MCF 10A (cell line): ENCODE results near the gene ZP4. TPM values are rescaled to one million over a fixed set of nuclear protein-coding genes. Genes with fewer than 3 reads are reported as not detected.
A peak's percentile ranks its signal among the peaks of the same experiment; 100 is the strongest.

Source experiments
- BruUV-seq: library from RNA; stranded (reverse); fragments of 400-500 nt; replicated peaks from 2 replicates; lab custom pipeline; 2021; lab: Mats Ljungman, UMichigan
- CTCF ChIA-PET: fragments of 300-600 bp; sonication (Branson Sonifier 250); formaldehyde crosslinking; extraction: SDS; loops from one replicate; lab custom pipeline; 2021; ENCODE audit warnings: antibody characterized with exemption, inconsistent platforms; lab: Yijun Ruan, JAX
- POLR2A ChIA-PET: fragments of 300-600, 350-650 bp; sonication (Branson Sonifier 250); formaldehyde crosslinking; extraction: SDS; loops from one replicate; lab custom pipeline; 2020; ENCODE audit warnings: antibody characterized with exemption, inconsistent platforms; lab: Yijun Ruan, JAX
- DNase-seq: peaks from one replicate; pipeline ENCODE4 v3.0.0-alpha.2; 2018; ENCODE audit not compliant: unreplicated experiment
- H3K27ac Mint-ChIP-seq: one replicate; pipeline ENCODE4 v1.8.0; 2022; ENCODE audit warnings: mild to moderate bottlenecking, low read depth, mixed read lengths; ENCODE audit not compliant: unreplicated experiment
- H3K27me3 Mint-ChIP-seq: one replicate; pipeline ENCODE4 v1.8.0; 2022; ENCODE audit warnings: mixed read lengths; ENCODE audit not compliant: insufficient read depth, unreplicated experiment
- H3K36me3 Mint-ChIP-seq: one replicate; pipeline ENCODE4 v1.8.0; 2022; ENCODE audit warnings: mild to moderate bottlenecking, moderate library complexity, mixed read lengths; ENCODE audit not compliant: insufficient read depth, unreplicated experiment
- H3K4me1 Mint-ChIP-seq: one replicate; pipeline ENCODE4 v1.8.0; 2022; ENCODE audit warnings: mixed read lengths; ENCODE audit not compliant: insufficient read depth, unreplicated experiment
- H3K4me3 Mint-ChIP-seq: one replicate; pipeline ENCODE4 v1.8.0; 2022; ENCODE audit warnings: mild to moderate bottlenecking, moderate library complexity, mixed read lengths; ENCODE audit not compliant: unreplicated experiment
- H3K9me3 Mint-ChIP-seq: one replicate; pipeline ENCODE4 v1.8.0; 2022; ENCODE audit warnings: mixed read lengths; ENCODE audit not compliant: unreplicated experiment
- CTCF ChIP-seq: fragments of 200-600 bp; IDR thresholded peaks from one replicate; pipeline ENCODE4 v1.8.0; 2022; ENCODE audit warnings: antibody characterized with exemption, mild to moderate bottlenecking; ENCODE audit not compliant: unreplicated experiment
- intact Hi-C: fragments of 100-400 bp; cut with micrococcal nuclease; formaldehyde crosslinking; loops from 2 replicates; pipeline ENCODE4 v1.14.1; 2022
- total RNA-seq: library from RNA; stranded (reverse); gene quantifications from 2 replicates; pipeline ENCODE4 v1.2.3, GENCODE V29; 2022

The ZP4 gene
- total RNA-seq, 1 experiment from 2014 or later, result not detected

- H3K27ac Mint-ChIP-seq, result no peak overlapping the region
- H3K9me3 Mint-ChIP-seq, result no peaks in the 10 kb centered on the region
- TF ChIP-seq CTCF, result no peak
- DNase-seq, result no peak
- ChIA-PET CTCF (interaction anchor here (0.6 to 1.2 kb wide), 2 partner anchors 30 to 31 kb away, joined by 3 read pairs; no protein-coding TSS in a partner anchor), POLR2A (no interaction called here)
- intact Hi-C loops, result no loop called here
- H3K36me3 Mint-ChIP-seq, result no peaks in the 10 kb centered on the region
- peaks cover 8% of the 10 kb centered on the region for H3K4me1 Mint-ChIP-seq
- no TSS peak for BruUV-seq
- H3K4me3 Mint-ChIP-seq, result no peak overlapping the region
- no peaks in the 10 kb centered on the region for H3K27me3 Mint-ChIP-seq
Observed at GRCh38 chr1:237894131-237894530, 3.4 kb upstream of the ZP4 start.

GRCh38 chr1:237891979-237892378 is 1.3 kb upstream of the ZP4 start:
- no peaks in the 10 kb centered on the region for H3K9me3 Mint-ChIP-seq
- CTCF ChIA-PET, result interaction anchor here (0.6 to 3.5 kb wide), 10 partner anchors 8 to 1060 kb away, joined by 3 to 13 read pairs (median 4); no protein-coding TSS in a partner anchor
- no TSS peak for BruUV-seq
- POLR2A ChIA-PET, result interaction anchor here (0.7 to 1.6 kb wide), 3 partner anchors 12 to 670 kb away, joined by 3 to 4 read pairs (median 4); no protein-coding TSS in a partner anchor
- no peaks in the 10 kb centered on the region for H3K36me3 Mint-ChIP-seq
- no peak overlapping the region for H3K4me3 Mint-ChIP-seq
- no peaks in the 10 kb centered on the region for H3K27me3 Mint-ChIP-seq
- intact Hi-C loops, result no loop called here
- no peak for DNase-seq
- no peak for TF ChIP-seq CTCF
- peak overlapping the region; percentile 49 for H3K27ac Mint-ChIP-seq
- peaks cover 8% of the 10 kb centered on the region for H3K4me1 Mint-ChIP-seq

GRCh38 chr1:237891266-237891665 is 544 bp upstream of the ZP4 start:
- Mint-ChIP-seq H3K27me3 (no peaks in the 10 kb centered on the region), H3K27ac (no peak overlapping the region), H3K4me3 (no peak overlapping the region), H3K4me1 (peaks cover 8% of the 10 kb centered on the region), H3K36me3 (no peaks in the 10 kb centered on the region), H3K9me3 (no peaks in the 10 kb centered on the region)
- DNase-seq, result no peak
- BruUV-seq, result no TSS peak
- ChIA-PET POLR2A (interaction anchor here (0.9 to 1.6 kb wide), 2 partner anchors 11 to 13 kb away, joined by 4 read pairs; no protein-coding TSS in a partner anchor), CTCF (interaction anchor here (0.9 to 3.5 kb wide), 6 partner anchors 10 to 1060 kb away, joined by 4 to 13 read pairs (median 6); no protein-coding TSS in a partner anchor)
- intact Hi-C loops, result no loop called here
- no peak for TF ChIP-seq CTCF

- H3K27me3 Mint-ChIP-seq, result no peaks in the 10 kb centered on the region
- no peak overlapping the region for H3K4me3 Mint-ChIP-seq
- intact Hi-C loops, result no loop called here
- H3K9me3 Mint-ChIP-seq, result no peaks in the 10 kb centered on the region
- no peak for TF ChIP-seq CTCF
- H3K27ac Mint-ChIP-seq, result no peak overlapping the region
- no peak for DNase-seq
- POLR2A ChIA-PET, result interaction anchor here (0.6 to 1.2 kb wide), 2 partner anchors 11 to 17 kb away, joined by 3 read pairs; no protein-coding TSS in a partner anchor
- no TSS peak for BruUV-seq
- CTCF ChIA-PET, result interaction anchor here (0.6 to 3.5 kb wide), 5 partner anchors 11 to 136 kb away, joined by 3 to 13 read pairs (median 3); no protein-coding TSS in a partner anchor
- H3K4me1 Mint-ChIP-seq, result peaks cover 8% of the 10 kb centered on the region
- H3K36me3 Mint-ChIP-seq, result no peaks in the 10 kb centered on the region
Observed at GRCh38 chr1:237890416-237890815, 306 bp downstream of the ZP4 start.
